ENCODE data around the gene TYRP1.

DNA sequence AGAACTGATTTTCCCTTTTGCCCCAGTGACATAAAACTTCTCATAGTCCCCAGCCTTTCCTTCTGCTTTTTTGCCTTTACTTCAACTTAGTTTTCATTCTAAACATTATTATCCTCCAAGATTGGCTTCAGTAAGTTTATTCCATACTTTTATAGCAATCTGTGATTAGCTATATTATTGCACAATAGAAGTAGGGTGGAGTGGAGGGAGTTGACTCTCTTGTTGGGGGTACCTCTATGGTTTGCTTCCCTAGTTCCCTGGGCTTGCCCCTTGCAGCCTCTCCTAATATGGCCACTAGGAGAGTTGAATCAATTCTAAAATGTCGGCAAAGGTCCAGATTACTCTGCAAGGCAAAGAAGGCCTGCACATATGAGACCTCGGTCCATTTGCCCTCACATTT, 36.4 kb upstream of the TYRP1 start:
- TF ChIP-seq, protein P1, sequence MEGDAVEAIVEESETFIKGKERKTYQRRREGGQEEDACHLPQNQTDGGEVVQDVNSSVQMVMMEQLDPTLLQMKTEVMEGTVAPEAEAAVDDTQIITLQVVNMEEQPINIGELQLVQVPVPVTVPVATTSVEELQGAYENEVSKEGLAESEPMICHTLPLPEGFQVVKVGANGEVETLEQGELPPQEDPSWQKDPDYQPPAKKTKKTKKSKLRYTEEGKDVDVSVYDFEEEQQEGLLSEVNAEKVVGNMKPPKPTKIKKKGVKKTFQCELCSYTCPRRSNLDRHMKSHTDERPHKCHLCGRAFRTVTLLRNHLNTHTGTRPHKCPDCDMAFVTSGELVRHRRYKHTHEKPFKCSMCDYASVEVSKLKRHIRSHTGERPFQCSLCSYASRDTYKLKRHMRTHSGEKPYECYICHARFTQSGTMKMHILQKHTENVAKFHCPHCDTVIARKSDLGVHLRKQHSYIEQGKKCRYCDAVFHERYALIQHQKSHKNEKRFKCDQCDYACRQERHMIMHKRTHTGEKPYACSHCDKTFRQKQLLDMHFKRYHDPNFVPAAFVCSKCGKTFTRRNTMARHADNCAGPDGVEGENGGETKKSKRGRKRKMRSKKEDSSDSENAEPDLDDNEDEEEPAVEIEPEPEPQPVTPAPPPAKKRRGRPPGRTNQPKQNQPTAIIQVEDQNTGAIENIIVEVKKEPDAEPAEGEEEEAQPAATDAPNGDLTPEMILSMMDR (IDR thresholded peaks at IDR 0.05): no peak
- TF ChIP-seq POLR2A (IDR thresholded peaks at IDR 0.05) (no peak), EP300 (IDR thresholded peaks at IDR 0.05) (no peak)

Measured in stomach (tissue), 4 donors.